DOHH2 (cell line): ENCODE data around the gene PTPDC1.

Source experiments
- H3F3A ChIP-seq: fragments of 200-600 bp; sonication (generic), shearing (Covaris generic); 2 replicates; pipeline ENCODE4 v1.6.0; 2016; ENCODE audit warnings: antibody characterized with exemption, mild to moderate bottlenecking; ENCODE audit not compliant: control insufficient read depth, insufficient read depth
- H3K27ac ChIP-seq: fragments of 200-600 bp; sonication (generic); 2 replicates; pipeline ENCODE4 v1.5.1; 2014; ENCODE audit warnings: low read depth, mild to moderate bottlenecking, low read length, moderate library complexity
- H3K27me3 ChIP-seq: fragments of 200-600 bp; sonication (generic); 2 replicates; pipeline ENCODE4 v1.6.1; 2014; ENCODE audit warnings: mild to moderate bottlenecking, low read length, mixed read lengths; ENCODE audit not compliant: control insufficient read depth
- H3K36me3 ChIP-seq: fragments of 200-600 bp; sonication (generic); 2 replicates; pipeline ENCODE4 v1.6.1; 2014; ENCODE audit warnings: mild to moderate bottlenecking, low read length, moderate library complexity, mixed read lengths; ENCODE audit not compliant: control insufficient read depth
- H3K4me1 ChIP-seq: fragments of 200-600 bp; sonication (generic); 2 replicates; pipeline ENCODE4 v1.6.1; 2014; ENCODE audit warnings: mild to moderate bottlenecking, low read length, mixed read lengths; ENCODE audit not compliant: control insufficient read depth
- H3K4me2 ChIP-seq: fragments of 200-600 bp; sonication (generic); 2 replicates; pipeline ENCODE4 v1.6.0; 2014; ENCODE audit warnings: mild to moderate bottlenecking, low read length, moderate library complexity
- H3K4me3 ChIP-seq: fragments of 200-600 bp; sonication (generic); 2 replicates; pipeline ENCODE4 v1.5.1; 2014; ENCODE audit warnings: mild to moderate bottlenecking, low read length, mixed read lengths
- H3K79me2 ChIP-seq: fragments of 200-600 bp; sonication (generic); 2 replicates; pipeline ENCODE4 v1.6.1; 2014; ENCODE audit warnings: mild to moderate bottlenecking, low read length, mixed read lengths; ENCODE audit not compliant: control insufficient read depth
- H3K9me2 ChIP-seq: fragments of 200-600 bp; sonication (generic); replicated peaks from 2 replicates; pipeline ENCODE4 v1.6.1; 2014; ENCODE audit warnings: mild to moderate bottlenecking, low read length, mixed read lengths; ENCODE audit not compliant: control insufficient read depth
- H3K9me3 ChIP-seq: fragments of 200-600 bp; sonication (generic); 2 replicates; pipeline ENCODE4 v1.6.1; 2014; ENCODE audit warnings: antibody characterized with exemption, low read length, mixed read lengths; ENCODE audit not compliant: control insufficient read depth, insufficient read depth
- H4K20me1 ChIP-seq: fragments of 200-600 bp; sonication (generic); 2 replicates; pipeline ENCODE4 v1.6.0; 2014; ENCODE audit warnings: low read depth, mild to moderate bottlenecking, antibody characterized with exemption, low read length, moderate library complexity; ENCODE audit not compliant: control insufficient read depth, insufficient read depth
- EZH2phosphoT487 ChIP-seq: fragments of 200-600 bp; sonication (generic); IDR thresholded peaks from 2 replicates; pipeline ENCODE4 v1.6.1; 2017; ENCODE audit warnings: borderline replicate concordance, mild to moderate bottlenecking, antibody characterized with exemption, low read length, moderate library complexity, mixed read lengths
- TF ChIP-seq, protein P1 (sequence below): fragments of 200-600 bp; sonication (generic); IDR thresholded peaks from one replicate; pipeline ENCODE4 v1.5.1; 2014; ENCODE audit warnings: antibody characterized with exemption, mild to moderate bottlenecking, low read depth, low read length; ENCODE audit not compliant: poor library complexity, severe bottlenecking

PTPDC1 gene

DNA sequence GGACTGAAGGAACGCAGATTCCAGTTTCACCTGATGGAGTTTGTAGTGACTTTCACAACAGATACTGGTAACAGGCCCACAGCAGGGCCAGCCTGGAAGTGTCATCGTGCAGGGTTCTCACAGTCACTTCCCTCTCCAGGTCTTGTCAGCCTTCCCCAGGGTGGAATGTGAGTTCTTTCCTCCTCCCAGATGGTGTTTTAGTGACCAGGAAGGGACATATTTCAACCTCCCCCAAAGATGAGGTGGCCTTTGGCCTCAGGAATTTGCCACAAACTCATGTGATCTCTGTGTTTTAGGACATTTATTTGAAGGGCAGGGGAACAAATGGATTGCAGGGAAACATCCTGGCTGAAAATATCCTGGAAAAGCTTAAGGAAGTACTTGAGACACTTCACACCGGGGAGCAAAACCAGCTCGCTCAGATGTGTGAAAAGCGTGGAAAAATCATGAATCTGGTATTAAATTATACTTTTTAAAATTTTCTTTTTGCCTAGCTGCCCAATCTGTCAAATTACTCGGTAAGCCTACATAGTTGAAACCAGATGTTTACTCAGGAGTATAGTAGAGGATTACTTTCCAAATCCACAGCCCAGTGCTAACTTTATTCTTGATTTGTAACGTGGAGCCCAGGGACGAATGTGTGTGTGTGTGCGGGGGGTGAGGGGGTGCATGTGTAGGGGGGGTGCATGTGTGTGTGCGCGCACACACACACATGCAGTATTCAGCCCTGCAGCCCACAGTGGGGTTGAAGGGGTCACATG, 66.8 kb downstream of the PTPDC1 start:
- Histone ChIP-seq H3K27ac (no peak overlapping the region), H3K4me3 (peak overlapping the region; percentile 55)
- TF ChIP-seq EZH2phosphoT487 = no peak
- TF ChIP-seq, protein P1, sequence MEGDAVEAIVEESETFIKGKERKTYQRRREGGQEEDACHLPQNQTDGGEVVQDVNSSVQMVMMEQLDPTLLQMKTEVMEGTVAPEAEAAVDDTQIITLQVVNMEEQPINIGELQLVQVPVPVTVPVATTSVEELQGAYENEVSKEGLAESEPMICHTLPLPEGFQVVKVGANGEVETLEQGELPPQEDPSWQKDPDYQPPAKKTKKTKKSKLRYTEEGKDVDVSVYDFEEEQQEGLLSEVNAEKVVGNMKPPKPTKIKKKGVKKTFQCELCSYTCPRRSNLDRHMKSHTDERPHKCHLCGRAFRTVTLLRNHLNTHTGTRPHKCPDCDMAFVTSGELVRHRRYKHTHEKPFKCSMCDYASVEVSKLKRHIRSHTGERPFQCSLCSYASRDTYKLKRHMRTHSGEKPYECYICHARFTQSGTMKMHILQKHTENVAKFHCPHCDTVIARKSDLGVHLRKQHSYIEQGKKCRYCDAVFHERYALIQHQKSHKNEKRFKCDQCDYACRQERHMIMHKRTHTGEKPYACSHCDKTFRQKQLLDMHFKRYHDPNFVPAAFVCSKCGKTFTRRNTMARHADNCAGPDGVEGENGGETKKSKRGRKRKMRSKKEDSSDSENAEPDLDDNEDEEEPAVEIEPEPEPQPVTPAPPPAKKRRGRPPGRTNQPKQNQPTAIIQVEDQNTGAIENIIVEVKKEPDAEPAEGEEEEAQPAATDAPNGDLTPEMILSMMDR = no peak

GRCh38 chr9:94153905-94154304, 69.6 kb downstream of the PTPDC1 start:
- Histone ChIP-seq H3F3A (peaks cover 13% of the 10 kb centered on the region), H3K4me3 (peak overlapping the region; percentile 31), H3K9me2 (no peaks in the 10 kb centered on the region), H4K20me1 (no peaks in the 10 kb centered on the region), H3K4me1 (peaks cover 52% of the 10 kb centered on the region), H3K36me3 (no peaks in the 10 kb centered on the region), H3K27ac (peak overlapping the region; percentile 32), H3K4me2 (peak overlapping the region; percentile 56), H3K9me3 (no peaks in the 10 kb centered on the region), H3K27me3 (no peaks in the 10 kb centered on the region), H3K79me2 (no peaks in the 10 kb centered on the region)
- TF ChIP-seq, protein P1 = no peak
- no peak for TF ChIP-seq EZH2phosphoT487

More for the DNA sequence above, 66.8 kb downstream of the PTPDC1 start:
- Histone ChIP-seq H3K4me2 (peak overlapping the region; percentile 73), H3K4me1 (peaks cover 46% of the 10 kb centered on the region), H3F3A (peaks cover 13% of the 10 kb centered on the region), H3K36me3 (no peaks in the 10 kb centered on the region), H3K9me3 (no peaks in the 10 kb centered on the region), H3K79me2 (no peaks in the 10 kb centered on the region), H4K20me1 (no peaks in the 10 kb centered on the region), H3K27me3 (no peaks in the 10 kb centered on the region), H3K9me2 (no peaks in the 10 kb centered on the region)

DNA sequence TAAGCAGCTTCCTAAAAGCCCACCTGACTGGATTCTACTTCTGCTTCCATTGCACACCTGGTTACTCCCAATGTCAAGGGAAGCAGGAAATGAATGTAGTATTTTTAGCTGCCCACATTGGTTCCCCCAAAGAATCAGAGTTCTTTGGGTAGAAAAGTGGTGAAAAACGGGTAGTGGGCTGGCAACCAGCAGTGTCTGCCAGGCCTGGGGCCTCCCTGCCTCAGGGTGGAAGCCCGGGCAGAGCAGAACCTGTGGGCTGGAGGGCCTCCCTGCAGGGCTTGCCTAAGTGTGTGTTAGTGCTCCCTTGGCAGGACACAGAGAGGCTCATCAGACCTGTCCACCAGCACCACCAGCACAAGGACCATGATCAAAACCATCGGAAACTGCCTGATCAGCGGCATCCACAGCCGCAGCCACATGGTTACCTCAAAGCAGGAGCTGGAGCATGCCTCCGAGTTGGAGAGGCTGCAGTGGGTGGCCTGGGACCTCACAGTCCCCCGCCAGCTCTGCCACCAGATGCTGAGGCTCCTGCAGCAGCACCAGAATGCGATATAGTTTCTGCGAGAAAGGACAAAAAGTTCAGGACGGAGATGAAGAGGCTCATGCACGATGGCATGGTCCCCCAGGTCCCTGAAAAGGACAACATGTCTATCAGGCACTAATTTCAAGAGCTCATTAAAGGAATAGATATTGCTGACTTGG, 72.2 kb downstream of the PTPDC1 start:
- H3K4me1 ChIP-seq = peaks cover 36% of the 10 kb centered on the region
- H3K4me2 ChIP-seq = no peak overlapping the region
- TF ChIP-seq, protein P1 = no peak
- no peak for TF ChIP-seq EZH2phosphoT487
- H3K4me3 ChIP-seq = no peak overlapping the region
- no peaks in the 10 kb centered on the region for H4K20me1 ChIP-seq
- H3F3A ChIP-seq = peaks cover 5% of the 10 kb centered on the region; the same call in 1 of the 2 replicates
- no peaks in the 10 kb centered on the region for H3K27me3 ChIP-seq
- H3K27ac ChIP-seq = no peak overlapping the region
- no peaks in the 10 kb centered on the region for H3K9me3 ChIP-seq
- H3K79me2 ChIP-seq = no peaks in the 10 kb centered on the region
- no peaks in the 10 kb centered on the region for H3K9me2 ChIP-seq
- no peaks in the 10 kb centered on the region for H3K36me3 ChIP-seq
